HG02678 (cell line): ENCODE data around the gene PRKD1.
A peak's percentile ranks its signal among the peaks of the same experiment; 100 is the strongest.

Experiments used
- ATAC-seq: cut with Tn5 transposase; IDR thresholded peaks from one replicate; pipeline ENCODE4 v1.9.1; 2021; ENCODE audit warnings: mild to moderate bottlenecking, moderate library complexity; ENCODE audit not compliant: unreplicated experiment

Gene PRKD1

GRCh38 chr14:29630566-29631160, 297.0 kb downstream of the PRKD1 start:
- ATAC-seq: no peak

- ATAC-seq: no peak
Observed at GRCh38 chr14:29629839-29630238, 297.8 kb downstream of the PRKD1 start.

DNA sequence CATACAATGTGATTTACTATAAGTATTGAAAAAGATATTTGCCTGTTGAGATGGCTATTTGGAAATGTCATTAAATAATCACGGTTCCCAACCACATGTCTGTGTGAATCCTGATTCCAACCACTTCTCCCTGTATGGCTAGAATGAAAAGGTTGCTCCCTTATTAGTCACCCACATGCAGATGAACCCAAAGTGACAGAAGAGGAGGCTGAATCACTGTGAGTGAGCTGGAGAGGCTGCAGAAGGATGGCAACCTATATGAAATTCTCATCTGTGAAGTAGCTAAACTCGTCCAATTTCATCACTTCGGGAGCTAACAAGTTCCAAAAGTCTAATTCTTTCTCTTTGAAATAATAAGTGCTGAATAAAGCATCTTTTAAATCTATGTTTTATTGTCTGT, 300.5 kb downstream of the PRKD1 start:
- ATAC-seq: no peak

DNA sequence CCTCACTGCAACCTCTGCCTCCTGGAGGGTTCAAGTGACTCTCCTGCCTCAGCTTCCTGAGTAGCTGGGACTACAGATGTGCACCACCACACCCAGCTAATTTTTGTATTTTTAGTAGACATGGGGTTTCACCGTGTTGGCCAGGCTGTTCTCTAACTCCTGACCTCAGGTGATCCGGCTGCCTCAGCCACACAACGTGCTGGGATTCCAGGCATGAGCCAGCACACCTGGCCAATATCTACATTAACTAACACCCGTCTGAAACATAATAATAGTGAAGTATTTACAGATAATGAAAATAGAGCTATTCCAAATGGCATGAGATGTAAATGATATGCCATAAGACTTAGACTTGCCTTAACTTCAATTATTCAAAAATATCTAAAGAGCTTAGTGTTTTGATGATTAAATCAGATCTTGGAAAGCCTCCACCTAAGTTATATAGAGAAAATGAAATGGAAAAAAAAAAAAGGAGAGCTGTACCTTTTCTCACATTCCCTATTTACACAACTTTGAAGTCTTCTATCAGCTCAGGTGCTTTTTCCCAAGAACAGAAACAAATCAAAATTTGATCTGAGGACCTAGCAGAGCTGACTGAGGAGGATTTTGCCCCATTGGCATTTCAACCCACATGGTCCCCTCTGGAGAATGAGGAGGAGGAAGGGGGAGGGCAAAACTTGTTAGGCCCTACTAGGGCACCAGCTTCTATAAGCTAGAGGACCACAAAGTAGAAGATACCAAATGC, 309.2 kb downstream of the PRKD1 start:
- no peak for ATAC-seq

DNA sequence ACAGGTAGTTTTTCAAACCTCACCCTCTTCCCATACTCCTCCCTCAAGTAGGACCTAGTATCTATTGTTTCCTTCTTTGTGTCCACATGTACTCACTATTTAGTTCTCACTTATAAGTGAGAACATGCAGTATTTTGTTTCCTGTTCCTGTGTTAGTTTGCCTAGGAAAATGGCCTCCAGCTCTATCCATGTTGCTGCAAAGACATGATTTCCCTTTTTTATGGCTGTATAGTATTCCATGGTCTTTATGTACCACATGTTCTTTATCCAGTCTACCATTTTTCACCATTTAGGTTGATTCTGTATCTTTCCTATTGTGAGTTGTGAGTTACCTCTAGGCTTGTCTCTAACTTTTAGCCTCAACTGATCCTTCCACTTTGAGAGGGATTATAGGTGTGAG, 310.7 kb downstream of the PRKD1 start:
- ATAC-seq: no peak

DNA sequence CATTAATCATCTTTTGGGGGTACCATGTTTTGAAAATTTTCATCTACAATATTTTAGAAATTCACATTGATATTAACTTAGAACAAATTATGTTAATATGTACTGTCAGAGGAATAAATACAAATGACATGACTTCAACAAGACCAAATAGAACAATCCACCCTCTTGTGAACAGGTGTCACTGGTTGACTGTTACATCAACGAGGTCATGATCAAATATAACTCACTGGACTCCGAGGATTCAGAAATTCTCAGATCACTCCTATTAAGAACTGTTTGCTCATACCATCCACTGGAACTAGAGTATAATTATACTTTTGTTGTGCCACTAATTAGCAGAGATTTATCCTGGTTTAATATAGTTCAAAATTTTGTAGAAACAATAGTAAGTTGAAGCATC, 318.8 kb downstream of the PRKD1 start:
- no peak for ATAC-seq

GRCh38 chr14:29607169-29607568, 320.5 kb downstream of the PRKD1 start:
- ATAC-seq: no peak

GRCh38 chr14:29603696-29604095, 324.0 kb downstream of the PRKD1 start:
- ATAC-seq: no peak

DNA sequence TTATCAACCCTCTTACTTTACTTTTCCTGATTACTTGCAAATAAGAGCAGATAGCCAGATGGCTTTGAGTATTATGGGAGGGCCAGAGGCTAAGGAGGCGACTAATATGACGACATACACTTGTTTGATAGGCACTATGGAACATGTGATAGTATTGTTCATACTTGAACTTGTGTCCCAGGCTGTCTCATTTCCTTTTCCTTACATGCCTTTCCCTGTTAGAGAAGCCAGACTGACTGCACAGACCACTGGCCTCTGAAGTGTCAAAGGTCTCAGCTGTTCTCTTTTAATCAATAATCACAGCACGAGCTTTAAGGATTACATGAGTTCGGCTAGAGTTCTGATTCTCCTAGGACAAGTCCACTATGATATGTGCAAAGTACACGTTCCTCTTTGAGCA, 326.0 kb downstream of the PRKD1 start:
- no peak for ATAC-seq

GRCh38 chr14:29587761-29588470, 339.7 kb downstream of the PRKD1 start:
- ATAC-seq: no peak

GRCh38 chr14:29587046-29587445, 340.6 kb downstream of the PRKD1 start:
- no peak for ATAC-seq

- ATAC-seq: no peak
Observed at GRCh38 chr14:29584992-29585391, 342.7 kb downstream of the PRKD1 start.

DNA sequence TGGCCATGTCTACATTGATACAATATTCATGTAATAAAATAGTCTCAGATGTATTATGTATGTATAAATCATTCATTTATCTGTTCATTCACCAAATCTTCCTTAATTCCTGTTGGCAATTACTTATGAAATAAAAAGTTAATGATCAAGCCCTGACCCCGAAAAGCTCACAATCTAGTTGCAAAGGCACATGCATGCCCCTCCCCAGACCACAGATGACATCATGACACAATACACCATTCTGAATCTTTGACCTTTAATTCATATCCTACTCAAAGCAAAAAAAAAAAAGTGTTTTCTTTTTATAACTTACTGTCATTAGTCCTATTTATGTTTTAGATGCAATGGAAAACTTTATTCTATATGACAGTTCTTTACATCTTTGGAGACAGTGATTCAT, 346.9 kb downstream of the PRKD1 start:
- ATAC-seq: no peak

DNA sequence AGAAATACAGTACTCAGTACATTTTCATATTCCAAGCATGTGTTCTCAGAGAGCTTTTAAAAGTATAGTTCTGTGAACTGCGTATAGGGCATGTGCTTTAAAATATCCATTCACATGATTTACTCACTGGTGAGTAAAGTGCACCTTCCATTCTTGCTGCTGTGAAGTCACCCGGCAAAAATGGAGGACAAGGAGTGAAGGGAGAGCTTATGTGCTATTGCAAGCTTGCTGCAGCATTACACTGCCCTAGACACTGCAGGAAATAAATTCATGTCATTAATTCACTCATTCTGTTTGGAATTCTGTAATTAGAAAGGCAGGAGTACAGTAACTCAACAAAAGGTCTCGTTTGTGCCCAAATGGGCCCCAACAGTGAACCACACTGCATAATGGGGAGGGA, 347.8 kb downstream of the PRKD1 start:
- no peak for ATAC-seq

DNA sequence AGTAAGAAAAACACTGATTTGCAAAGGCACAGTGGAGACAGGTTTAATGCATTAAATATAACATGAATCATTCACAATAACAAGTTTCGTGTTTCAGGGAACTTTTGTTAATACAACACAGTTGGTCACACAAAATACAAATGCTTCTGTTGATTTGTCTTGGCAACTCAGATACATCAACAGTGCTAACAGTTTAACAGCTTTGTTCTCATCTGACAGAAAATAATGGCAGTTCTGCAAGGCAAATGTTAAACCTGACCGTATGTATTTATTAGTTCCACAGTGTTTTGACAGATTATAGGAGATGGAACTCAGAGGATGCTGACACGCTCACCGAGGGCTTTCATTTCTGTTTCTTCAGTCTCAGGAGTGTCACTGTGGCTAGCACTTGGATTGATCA, 350.7 kb downstream of the PRKD1 start:
- ATAC-seq: no peak

DNA sequence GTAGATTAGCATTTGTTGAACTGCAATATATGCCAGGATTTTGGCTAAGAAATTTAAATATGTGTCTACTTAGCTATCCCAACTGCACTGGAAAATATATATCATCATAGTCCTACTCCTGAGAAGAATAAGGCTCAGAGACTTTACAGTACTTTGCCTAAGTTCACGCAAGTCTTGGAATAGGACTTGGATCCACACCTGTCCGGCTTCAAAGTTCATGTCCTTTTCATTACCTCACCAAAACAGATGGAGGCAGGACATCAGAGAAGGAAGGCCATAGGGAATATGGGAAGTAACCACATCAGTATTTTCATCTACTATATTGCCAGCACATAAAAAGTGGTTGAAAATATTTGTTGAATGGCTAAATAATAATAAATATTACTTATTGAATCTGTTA, 358.5 kb downstream of the PRKD1 start:
- no peak for ATAC-seq

GRCh38 chr14:29566194-29566593, 361.5 kb downstream of the PRKD1 start:
- ATAC-seq: no peak

GRCh38 chr14:29558516-29558915, 369.1 kb downstream of the PRKD1 start:
- ATAC-seq: no peak

- no peak for ATAC-seq
Observed at GRCh38 chr14:29554335-29554734, 373.3 kb downstream of the PRKD1 start.

DNA sequence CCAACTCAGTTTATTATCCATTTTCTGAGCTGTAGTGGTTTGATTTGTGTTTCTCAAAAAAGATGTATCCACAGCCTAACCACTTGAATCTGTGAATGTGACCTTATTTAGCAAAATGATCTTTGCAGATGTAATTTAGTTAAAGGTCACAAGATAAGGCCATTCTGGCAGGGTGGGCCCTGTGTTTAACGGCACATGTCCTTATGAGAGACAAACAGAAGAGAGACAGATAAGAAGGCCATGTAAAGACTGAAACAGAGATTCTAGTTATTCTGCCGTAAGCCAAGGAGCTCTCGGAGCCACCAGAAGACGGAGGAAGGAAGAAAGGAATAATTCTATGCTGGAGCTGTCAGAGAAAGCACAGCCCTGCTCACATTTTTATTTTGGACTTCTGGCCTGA, 374.2 kb downstream of the PRKD1 start:
- no peak for ATAC-seq

- peak; percentile 78 for ATAC-seq
Observed at GRCh38 chr14:29548948-29549370, 378.7 kb downstream of the PRKD1 start.

- ATAC-seq: no peak
Observed at GRCh38 chr14:29545714-29546113, 381.9 kb downstream of the PRKD1 start.
